LNCAP (cell line): ENCODE results near the gene C20orf144.

Experiments
- CTCF ChIP-seq: fragments of 450-650 bp; IDR thresholded peaks from 2 replicates; pipeline ENCODE4 v1.5.1; 2017; ENCODE audit warnings: mild to moderate bottlenecking

The C20orf144 gene

DNA sequence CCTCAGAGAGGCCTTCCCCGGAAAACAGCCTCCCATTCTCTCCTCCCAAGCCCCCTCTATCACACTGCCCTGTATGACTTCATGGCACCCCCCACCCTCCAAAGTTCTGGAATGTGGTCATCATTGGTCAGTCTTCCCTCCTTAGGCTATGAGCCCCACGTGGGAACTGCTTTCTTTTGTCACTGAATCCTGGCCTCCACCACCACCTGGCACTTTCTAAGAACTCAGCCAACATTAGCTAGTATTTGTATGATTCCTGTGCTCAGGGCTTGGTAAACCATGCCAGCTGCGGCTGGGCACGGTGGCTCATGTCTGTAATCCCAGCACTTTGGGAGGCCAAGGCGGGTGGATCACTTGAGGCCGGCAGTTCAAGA, 32.5 kb downstream of the C20orf144 start:
- no peak for TF ChIP-seq CTCF

DNA sequence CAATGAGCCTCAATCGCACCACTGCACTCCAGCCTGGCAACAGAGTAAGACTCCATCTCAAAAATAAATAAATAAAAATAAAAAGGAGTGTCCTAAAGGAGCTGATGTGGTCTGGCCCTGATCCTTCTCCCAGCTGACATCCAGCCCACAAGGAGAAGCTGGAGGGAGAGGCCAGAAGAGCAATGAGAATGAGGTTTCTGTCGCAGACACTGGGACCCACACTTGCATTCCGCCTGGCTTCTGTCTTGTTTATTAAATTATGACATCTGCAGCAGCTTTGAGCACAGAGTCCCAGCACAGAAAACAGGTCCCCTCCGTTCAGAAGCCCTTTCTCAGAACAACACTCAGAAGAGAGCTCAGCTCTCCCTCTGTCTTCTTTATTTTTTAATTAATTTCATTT, 34.3 kb downstream of the C20orf144 start:
- no peak for TF ChIP-seq CTCF

GRCh38 chr20:33697129-33697528, 35.0 kb downstream of the C20orf144 start:
- no peak for TF ChIP-seq CTCF

- no peak for TF ChIP-seq CTCF
Measured at GRCh38 chr20:33701629-33702450, 39.7 kb downstream of the C20orf144 start.

DNA sequence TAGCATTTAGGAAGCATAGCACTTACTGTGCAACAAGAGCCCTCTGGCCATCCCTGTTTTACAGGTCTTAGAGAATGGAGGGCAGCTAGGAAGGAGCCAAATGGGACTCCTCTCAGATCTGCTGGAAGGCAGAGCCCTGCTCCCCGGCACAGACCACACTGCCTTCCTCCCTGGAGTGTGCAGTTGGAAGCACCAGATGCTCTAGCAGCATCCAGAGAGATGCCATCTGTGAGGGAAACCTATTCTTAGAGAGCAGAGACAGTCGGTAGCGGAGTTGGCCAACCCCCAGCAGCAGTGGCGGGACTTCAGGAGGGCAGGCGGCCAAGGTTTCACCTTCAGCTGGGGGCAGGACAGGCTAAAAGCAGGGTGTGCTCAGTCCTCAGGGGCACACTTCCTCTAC, 40.7 kb downstream of the C20orf144 start:
- TF ChIP-seq CTCF = no peak

DNA sequence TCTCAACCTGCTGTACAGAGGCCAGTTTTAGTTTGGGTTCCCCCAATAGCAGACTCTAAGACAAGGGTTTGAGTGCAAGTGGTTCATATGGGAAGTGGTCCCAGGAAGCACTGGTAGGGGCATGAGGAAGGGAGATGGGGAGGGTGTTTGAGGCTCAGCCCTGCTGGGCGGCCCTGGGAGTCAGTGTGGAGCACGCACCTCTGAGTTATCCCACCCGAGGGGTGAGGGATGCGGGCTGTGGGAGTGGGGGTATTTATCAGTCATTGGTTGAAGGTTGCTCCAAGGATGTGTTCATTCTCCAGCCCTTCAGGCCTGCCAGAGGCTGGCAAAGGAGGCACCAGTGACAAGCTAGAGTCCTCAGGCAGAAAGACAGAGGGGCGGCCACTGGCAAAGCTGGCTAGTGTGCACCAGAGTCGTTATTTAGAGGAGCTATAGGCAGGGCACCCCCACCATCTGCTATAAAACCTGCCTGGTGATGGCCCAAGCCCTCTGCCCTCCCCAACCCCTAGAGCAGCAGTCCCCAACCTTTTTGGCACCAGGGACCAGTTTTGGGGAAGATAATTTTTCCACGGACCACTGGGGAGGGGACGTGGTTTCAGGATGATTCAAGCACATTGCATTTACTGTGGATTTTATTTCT, 41.5 kb downstream of the C20orf144 start:
- TF ChIP-seq CTCF = no peak

GRCh38 chr20:33704197-33704924, 42.2 kb downstream of the C20orf144 start:
- no peak for TF ChIP-seq CTCF
